ENCODE measurements around the gene LRBA.

- no peak for TF ChIP-seq POLR2A (IDR thresholded peaks at IDR 0.05)
- TF ChIP-seq, protein P1, sequence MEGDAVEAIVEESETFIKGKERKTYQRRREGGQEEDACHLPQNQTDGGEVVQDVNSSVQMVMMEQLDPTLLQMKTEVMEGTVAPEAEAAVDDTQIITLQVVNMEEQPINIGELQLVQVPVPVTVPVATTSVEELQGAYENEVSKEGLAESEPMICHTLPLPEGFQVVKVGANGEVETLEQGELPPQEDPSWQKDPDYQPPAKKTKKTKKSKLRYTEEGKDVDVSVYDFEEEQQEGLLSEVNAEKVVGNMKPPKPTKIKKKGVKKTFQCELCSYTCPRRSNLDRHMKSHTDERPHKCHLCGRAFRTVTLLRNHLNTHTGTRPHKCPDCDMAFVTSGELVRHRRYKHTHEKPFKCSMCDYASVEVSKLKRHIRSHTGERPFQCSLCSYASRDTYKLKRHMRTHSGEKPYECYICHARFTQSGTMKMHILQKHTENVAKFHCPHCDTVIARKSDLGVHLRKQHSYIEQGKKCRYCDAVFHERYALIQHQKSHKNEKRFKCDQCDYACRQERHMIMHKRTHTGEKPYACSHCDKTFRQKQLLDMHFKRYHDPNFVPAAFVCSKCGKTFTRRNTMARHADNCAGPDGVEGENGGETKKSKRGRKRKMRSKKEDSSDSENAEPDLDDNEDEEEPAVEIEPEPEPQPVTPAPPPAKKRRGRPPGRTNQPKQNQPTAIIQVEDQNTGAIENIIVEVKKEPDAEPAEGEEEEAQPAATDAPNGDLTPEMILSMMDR (IDR thresholded peaks at IDR 0.05), result no peak
These were observed 37.7 kb upstream of the LRBA start for GRCh38 chr4:151052785-151053184.

Measured in body of pancreas (tissue), 4 donors.